ENCODE results near the gene MAEA.

Gene MAEA

GRCh38 chr4:1269209-1269608 is 20.5 kb upstream of the MAEA start:
- Histone ChIP-seq H3K9me3 (ENCODE audit: control insufficient read depth, low read depth, low read length) (peaks cover 11% of the 10 kb centered on the region), H3K4me3 (ENCODE audit: low read length) (no peak overlapping the region), H3K9ac (ENCODE audit: low read length) (no peak overlapping the region), H3K27me3 (ENCODE audit: control insufficient read depth, insufficient read depth, low read length) (no peaks in the 10 kb centered on the region), H3K27ac (ENCODE audit: low read length) (no peak overlapping the region), H3K4me1 (ENCODE audit: control insufficient read depth, low read depth, low read length) (no peaks in the 10 kb centered on the region), H3K36me3 (ENCODE audit: control insufficient read depth, low read depth, low read length) (no peaks in the 10 kb centered on the region)

DNA sequence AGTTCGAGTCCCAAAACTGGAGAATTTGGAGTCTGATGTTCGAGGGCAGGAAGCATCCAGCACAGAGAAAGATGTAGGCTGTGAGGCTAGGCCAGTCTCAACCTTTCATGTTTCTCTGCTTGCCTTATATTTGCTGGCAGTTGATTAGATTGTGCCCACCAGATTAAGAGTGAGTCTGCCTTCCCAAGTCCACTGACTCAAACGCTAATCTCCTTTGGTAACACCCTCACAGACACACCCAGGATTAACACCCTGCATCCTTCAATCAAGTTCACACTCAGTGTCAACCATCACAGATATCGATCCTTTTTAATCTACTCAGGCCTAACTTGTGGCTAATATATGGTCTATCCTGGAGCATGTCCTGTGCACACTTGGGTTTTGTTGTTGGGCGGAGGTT is 18.0 kb upstream of the MAEA start:
- Histone ChIP-seq H3K4me3 (ENCODE audit: low read length) (no peak overlapping the region), H3K9ac (ENCODE audit: low read length) (no peak overlapping the region), H3K9me3 (ENCODE audit: control insufficient read depth, low read depth, low read length) (peaks cover 6% of the 10 kb centered on the region), H3K27ac (ENCODE audit: low read length) (no peak overlapping the region), H3K36me3 (ENCODE audit: control insufficient read depth, low read depth, low read length) (no peaks in the 10 kb centered on the region), H3K4me1 (ENCODE audit: control insufficient read depth, low read depth, low read length) (no peaks in the 10 kb centered on the region), H3K27me3 (ENCODE audit: control insufficient read depth, insufficient read depth, low read length) (no peaks in the 10 kb centered on the region)

- H3K27me3 ChIP-seq (ENCODE audit: control insufficient read depth, insufficient read depth, low read length) = no peaks in the 10 kb centered on the region
- H3K4me1 ChIP-seq (ENCODE audit: control insufficient read depth, low read depth, low read length) = no peaks in the 10 kb centered on the region
- no peak overlapping the region for H3K4me3 ChIP-seq (ENCODE audit: low read length)
- no peak overlapping the region for H3K27ac ChIP-seq (ENCODE audit: low read length)
- no peaks in the 10 kb centered on the region for H3K36me3 ChIP-seq (ENCODE audit: control insufficient read depth, low read depth, low read length)
- H3K9me3 ChIP-seq (ENCODE audit: control insufficient read depth, low read depth, low read length) = peaks cover 3% of the 10 kb centered on the region
- no peak overlapping the region for H3K9ac ChIP-seq (ENCODE audit: low read length)
These were observed 14.8 kb upstream of the MAEA start for GRCh38 chr4:1274871-1275270.

DNA sequence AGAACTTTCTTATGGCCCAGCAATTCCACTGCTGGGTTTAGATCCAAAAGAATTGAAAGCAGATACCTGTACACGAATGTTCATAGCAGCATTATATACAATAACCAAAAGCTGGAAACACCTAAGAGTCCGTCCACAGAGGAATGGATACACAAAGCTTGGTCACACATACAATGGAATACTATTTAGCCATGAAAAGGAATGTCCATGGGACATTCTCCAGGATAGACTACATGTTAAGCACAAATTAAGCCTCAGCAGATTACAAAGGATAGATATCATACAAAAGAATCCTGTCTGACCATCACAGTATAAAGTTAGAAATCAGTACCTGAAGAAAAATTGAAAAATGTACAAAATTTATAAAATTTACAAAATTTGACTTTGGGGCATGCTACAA is 12.7 kb upstream of the MAEA start:
- H3K36me3 ChIP-seq (ENCODE audit: control insufficient read depth, low read depth, low read length) = no peaks in the 10 kb centered on the region
- H3K9ac ChIP-seq (ENCODE audit: low read length) = no peak overlapping the region
- H3K4me1 ChIP-seq (ENCODE audit: control insufficient read depth, low read depth, low read length) = no peaks in the 10 kb centered on the region
- H3K27me3 ChIP-seq (ENCODE audit: control insufficient read depth, insufficient read depth, low read length) = no peaks in the 10 kb centered on the region
- H3K9me3 ChIP-seq (ENCODE audit: control insufficient read depth, low read depth, low read length) = no peaks in the 10 kb centered on the region
- H3K27ac ChIP-seq (ENCODE audit: low read length) = no peak overlapping the region
- H3K4me3 ChIP-seq (ENCODE audit: low read length) = no peak overlapping the region

- no peak overlapping the region for H3K4me3 ChIP-seq (ENCODE audit: low read length)
- H3K9ac ChIP-seq (ENCODE audit: low read length) = no peak overlapping the region
- no peaks in the 10 kb centered on the region for H3K4me1 ChIP-seq (ENCODE audit: control insufficient read depth, low read depth, low read length)
- H3K9me3 ChIP-seq (ENCODE audit: control insufficient read depth, low read depth, low read length) = no peaks in the 10 kb centered on the region
- no peaks in the 10 kb centered on the region for H3K27me3 ChIP-seq (ENCODE audit: control insufficient read depth, insufficient read depth, low read length)
- H3K36me3 ChIP-seq (ENCODE audit: control insufficient read depth, low read depth, low read length) = no peaks in the 10 kb centered on the region
- H3K27ac ChIP-seq (ENCODE audit: low read length) = no peak overlapping the region
These were observed 11.7 kb upstream of the MAEA start for GRCh38 chr4:1277667-1278665.

DNA sequence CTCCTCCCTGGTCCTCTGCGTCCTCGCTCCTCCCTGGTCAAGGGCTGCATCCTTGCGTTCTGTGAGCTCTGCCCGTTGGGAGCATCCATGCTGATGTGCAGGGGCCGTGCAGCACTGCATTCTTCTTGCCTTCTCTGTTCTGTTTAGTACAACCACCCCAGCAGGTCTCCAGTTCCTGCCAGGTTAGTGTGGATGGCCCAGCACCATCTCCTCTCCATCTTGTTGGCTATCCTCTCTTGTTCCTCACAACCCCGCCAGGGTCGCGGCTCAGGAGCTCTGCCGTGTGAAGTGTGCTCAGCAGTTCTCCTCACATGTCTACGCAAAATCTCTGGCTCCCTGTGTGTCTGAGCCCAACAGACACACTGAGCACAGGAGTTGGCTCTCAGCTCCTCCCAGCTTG is 10.4 kb upstream of the MAEA start:
- Histone ChIP-seq H3K4me3 (ENCODE audit: low read length) (no peak overlapping the region), H3K27me3 (ENCODE audit: control insufficient read depth, insufficient read depth, low read length) (no peaks in the 10 kb centered on the region), H3K27ac (ENCODE audit: low read length) (no peak overlapping the region), H3K9ac (ENCODE audit: low read length) (no peak overlapping the region), H3K36me3 (ENCODE audit: control insufficient read depth, low read depth, low read length) (no peaks in the 10 kb centered on the region), H3K4me1 (ENCODE audit: control insufficient read depth, low read depth, low read length) (no peaks in the 10 kb centered on the region), H3K9me3 (ENCODE audit: control insufficient read depth, low read depth, low read length) (no peaks in the 10 kb centered on the region)

DNA sequence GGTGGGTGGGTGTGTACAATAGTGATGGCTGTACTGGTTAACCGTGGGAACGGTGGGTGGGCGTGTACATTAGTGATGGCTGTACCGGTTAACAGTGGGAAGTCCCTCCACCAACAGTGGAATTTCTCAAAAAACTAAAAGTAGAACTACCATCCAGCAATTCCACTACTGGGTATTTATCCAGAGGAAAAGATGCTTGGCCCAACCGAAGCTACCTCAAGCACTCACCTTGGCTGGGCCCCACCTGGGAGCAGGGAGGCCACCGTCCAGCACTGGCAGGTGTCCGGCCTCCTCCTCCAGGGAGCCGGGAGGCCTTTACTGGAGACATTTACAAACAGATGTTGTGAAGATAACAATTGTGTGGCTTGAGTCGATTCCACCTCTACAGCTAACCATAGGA is 6.0 kb upstream of the MAEA start:
- H3K9me3 ChIP-seq (ENCODE audit: control insufficient read depth, low read depth, low read length) = no peaks in the 10 kb centered on the region
- no peaks in the 10 kb centered on the region for H3K27me3 ChIP-seq (ENCODE audit: control insufficient read depth, insufficient read depth, low read length)
- no peak overlapping the region for H3K9ac ChIP-seq (ENCODE audit: low read length)
- no peak overlapping the region for H3K4me3 ChIP-seq (ENCODE audit: low read length)
- no peak overlapping the region for H3K27ac ChIP-seq (ENCODE audit: low read length)
- H3K36me3 ChIP-seq (ENCODE audit: control insufficient read depth, low read depth, low read length) = no peaks in the 10 kb centered on the region
- H3K4me1 ChIP-seq (ENCODE audit: control insufficient read depth, low read depth, low read length) = no peaks in the 10 kb centered on the region

- H3K9ac ChIP-seq (ENCODE audit: low read length) = no peak overlapping the region
These were observed 4.4 kb upstream of the MAEA start for GRCh38 chr4:1285151-1285789.

DNA sequence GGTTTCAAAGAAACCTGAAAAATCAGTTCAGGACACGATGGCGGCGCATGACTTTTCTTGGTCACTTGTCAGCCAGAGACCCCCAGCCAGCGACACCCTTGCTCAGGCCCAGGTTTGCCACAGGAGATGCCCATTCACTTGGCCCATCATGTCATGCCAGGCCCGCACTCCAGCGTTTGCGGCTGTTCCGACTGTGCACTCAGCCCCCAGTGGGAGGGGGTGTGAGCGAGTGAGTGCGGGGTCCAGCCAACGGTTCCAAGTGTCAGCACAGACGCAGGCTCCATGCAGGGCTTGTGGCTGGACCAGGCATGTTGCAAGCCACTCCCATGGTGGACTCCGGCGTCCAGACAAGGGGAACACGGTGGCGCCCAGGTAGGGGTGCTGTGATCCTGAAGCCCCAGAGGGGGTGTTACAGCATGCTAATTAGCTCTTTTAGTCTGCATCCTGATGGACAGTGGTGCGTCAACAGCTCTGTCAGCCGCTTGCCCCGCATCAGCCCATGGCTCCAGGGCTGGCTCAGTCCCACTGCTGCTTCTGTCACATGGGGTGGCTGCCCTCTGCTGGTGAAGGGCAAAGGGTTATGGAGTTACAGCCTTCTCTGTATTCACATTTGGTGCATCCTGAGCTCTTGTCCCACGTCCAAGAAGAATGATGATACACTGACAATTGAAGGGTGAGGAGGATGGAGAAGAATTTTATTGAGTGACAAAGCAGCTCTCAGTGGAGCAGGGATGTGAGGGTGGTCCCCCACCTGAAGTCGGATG is 3.7 kb upstream of the MAEA start:
- Histone ChIP-seq H3K9me3 (ENCODE audit: control insufficient read depth, low read depth, low read length) (no peaks in the 10 kb centered on the region), H3K9ac (ENCODE audit: low read length) (no peak overlapping the region), H3K4me1 (ENCODE audit: control insufficient read depth, low read depth, low read length) (peaks cover 3% of the 10 kb centered on the region), H3K27ac (ENCODE audit: low read length) (no peak overlapping the region), H3K27me3 (ENCODE audit: control insufficient read depth, insufficient read depth, low read length) (no peaks in the 10 kb centered on the region), H3K4me3 (ENCODE audit: low read length) (no peak overlapping the region), H3K36me3 (ENCODE audit: control insufficient read depth, low read depth, low read length) (no peaks in the 10 kb centered on the region)

More at GRCh38 chr4:1285151-1285789, 4.4 kb upstream of the MAEA start:
- H3K27ac ChIP-seq (ENCODE audit: low read length) = no peak overlapping the region
- no peaks in the 10 kb centered on the region for H3K36me3 ChIP-seq (ENCODE audit: control insufficient read depth, low read depth, low read length)
- no peaks in the 10 kb centered on the region for H3K4me1 ChIP-seq (ENCODE audit: control insufficient read depth, low read depth, low read length)
- H3K4me3 ChIP-seq (ENCODE audit: low read length) = no peak overlapping the region
- H3K27me3 ChIP-seq (ENCODE audit: control insufficient read depth, insufficient read depth, low read length) = no peaks in the 10 kb centered on the region
- no peaks in the 10 kb centered on the region for H3K9me3 ChIP-seq (ENCODE audit: control insufficient read depth, low read depth, low read length)

- peak overlapping the region; percentile 76 for H3K4me3 ChIP-seq (ENCODE audit: low read length)
These were observed 905 bp upstream of the MAEA start for GRCh38 chr4:1288786-1289185.

GRCh38 chr4:1290165-1290977 is 680 bp downstream of the MAEA start:
- Histone ChIP-seq H3K4me3 (ENCODE audit: low read length) (peak overlapping the region; percentile 76), H3K4me1 (ENCODE audit: control insufficient read depth, low read depth, low read length) (peaks cover 3% of the 10 kb centered on the region), H3K27me3 (ENCODE audit: control insufficient read depth, insufficient read depth, low read length) (no peaks in the 10 kb centered on the region), H3K27ac (ENCODE audit: low read length) (peak overlapping the region; percentile 3), H3K36me3 (ENCODE audit: control insufficient read depth, low read depth, low read length) (no peaks in the 10 kb centered on the region), H3K9ac (ENCODE audit: low read length) (peak overlapping the region; percentile 84), H3K9me3 (ENCODE audit: control insufficient read depth, low read depth, low read length) (no peaks in the 10 kb centered on the region)

More at GRCh38 chr4:1288786-1289185, 905 bp upstream of the MAEA start:
- H3K9ac ChIP-seq (ENCODE audit: low read length) = peak overlapping the region; percentile 84
- no peaks in the 10 kb centered on the region for H3K36me3 ChIP-seq (ENCODE audit: control insufficient read depth, low read depth, low read length)
- no peaks in the 10 kb centered on the region for H3K27me3 ChIP-seq (ENCODE audit: control insufficient read depth, insufficient read depth, low read length)
- peaks cover 3% of the 10 kb centered on the region for H3K4me1 ChIP-seq (ENCODE audit: control insufficient read depth, low read depth, low read length)
- H3K27ac ChIP-seq (ENCODE audit: low read length) = peak overlapping the region; percentile 33
- H3K9me3 ChIP-seq (ENCODE audit: control insufficient read depth, low read depth, low read length) = no peaks in the 10 kb centered on the region

Data from iPS-18a (cell line).